ENCODE data around the gene PSAP. TPM values are rescaled to one million over a fixed set of nuclear protein-coding genes. Genes with fewer than 3 reads are reported as not detected.
"Not testable (repeated sequence)": the region's sequence is repeated elsewhere in the genome, so short reads cannot be mapped to it uniquely, and the experiment has no call there.

PSAP gene
- polyA plus RNA-seq, 1 donor from 2014 or later, result 651 TPM

DNA sequence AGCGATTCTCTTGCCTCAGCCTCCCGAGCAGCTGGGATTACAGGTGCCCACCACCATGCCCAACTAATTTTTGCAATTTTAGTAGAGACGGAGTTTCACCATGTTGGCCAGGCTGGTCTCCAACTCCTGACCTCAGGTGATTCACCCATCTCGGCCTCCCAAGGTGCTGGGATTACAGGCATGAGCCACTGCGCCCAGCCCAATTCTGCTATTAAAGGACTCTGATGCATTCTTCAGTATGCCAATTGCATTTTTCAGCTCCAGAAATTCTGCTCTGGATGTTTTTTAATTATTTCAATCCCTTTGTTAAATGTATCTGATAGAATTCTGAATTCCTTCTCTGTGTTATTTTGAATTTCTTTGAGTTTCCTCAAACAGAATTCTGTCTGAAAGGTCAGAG lies 47.3 kb upstream of the PSAP start:
- not testable (repeated sequence) for H3K9ac ChIP-seq (ENCODE audit: low read length)

DNA sequence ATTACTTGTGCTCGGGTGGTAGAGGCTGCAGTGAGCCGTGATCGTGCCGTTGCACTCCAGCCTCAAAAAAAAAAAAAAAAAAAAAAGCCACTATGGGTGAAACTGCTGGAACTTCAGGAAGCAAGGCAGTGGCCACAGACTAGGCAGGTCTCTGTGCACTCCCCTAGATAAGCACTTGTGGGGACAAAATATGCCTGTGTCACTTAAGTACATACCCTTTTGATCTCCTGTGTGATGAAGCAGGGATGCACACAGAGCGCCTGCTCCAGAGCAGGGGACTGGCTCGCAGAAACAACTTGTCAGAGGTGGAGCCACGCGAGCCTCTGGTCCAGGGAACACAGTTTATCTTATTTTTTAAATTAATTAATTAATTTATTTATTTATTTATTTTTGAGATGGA lies 42.9 kb upstream of the PSAP start:
- H3K4me3 ChIP-seq (ENCODE audit: low read length), result no peak overlapping the region
- H3K9me3 ChIP-seq (ENCODE audit: low read length), result no peaks in the 10 kb centered on the region
- no peaks in the 10 kb centered on the region for H4K20me1 ChIP-seq (ENCODE audit: insufficient read depth)
- H3K27me3 ChIP-seq (ENCODE audit: insufficient read depth, low read depth, low read length), result peaks cover 8% of the 10 kb centered on the region
- TF ChIP-seq, protein P1, sequence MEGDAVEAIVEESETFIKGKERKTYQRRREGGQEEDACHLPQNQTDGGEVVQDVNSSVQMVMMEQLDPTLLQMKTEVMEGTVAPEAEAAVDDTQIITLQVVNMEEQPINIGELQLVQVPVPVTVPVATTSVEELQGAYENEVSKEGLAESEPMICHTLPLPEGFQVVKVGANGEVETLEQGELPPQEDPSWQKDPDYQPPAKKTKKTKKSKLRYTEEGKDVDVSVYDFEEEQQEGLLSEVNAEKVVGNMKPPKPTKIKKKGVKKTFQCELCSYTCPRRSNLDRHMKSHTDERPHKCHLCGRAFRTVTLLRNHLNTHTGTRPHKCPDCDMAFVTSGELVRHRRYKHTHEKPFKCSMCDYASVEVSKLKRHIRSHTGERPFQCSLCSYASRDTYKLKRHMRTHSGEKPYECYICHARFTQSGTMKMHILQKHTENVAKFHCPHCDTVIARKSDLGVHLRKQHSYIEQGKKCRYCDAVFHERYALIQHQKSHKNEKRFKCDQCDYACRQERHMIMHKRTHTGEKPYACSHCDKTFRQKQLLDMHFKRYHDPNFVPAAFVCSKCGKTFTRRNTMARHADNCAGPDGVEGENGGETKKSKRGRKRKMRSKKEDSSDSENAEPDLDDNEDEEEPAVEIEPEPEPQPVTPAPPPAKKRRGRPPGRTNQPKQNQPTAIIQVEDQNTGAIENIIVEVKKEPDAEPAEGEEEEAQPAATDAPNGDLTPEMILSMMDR (IDR thresholded peaks at IDR 0.05; ENCODE audit: poor library complexity, severe bottlenecking), result no peak
- TF ChIP-seq RAD21 (conservative IDR thresholded peaks at IDR 0.05), result no peak
- no peak for TF ChIP-seq TAF1 (IDR thresholded peaks at IDR 0.05; ENCODE audit: low read depth)
- TF ChIP-seq EZH2 (IDR thresholded peaks at IDR 0.05; ENCODE audit: borderline replicate concordance, insufficient read depth, low read length, poor library complexity, severe bottlenecking), result no peak
- TF ChIP-seq EP300 (conservative IDR thresholded peaks at IDR 0.05; ENCODE audit: poor library complexity, severe bottlenecking), result no peak
- no peak for TF ChIP-seq REST (IDR thresholded peaks at IDR 0.05; ENCODE audit: borderline replicate concordance)
- no peak for TF ChIP-seq POLR2AphosphoS5 (IDR thresholded peaks at IDR 0.05)
- H3F3A ChIP-seq (ENCODE audit: insufficient read depth, low read length, poor library complexity, severe bottlenecking), result no peaks in the 10 kb centered on the region
- no peak overlapping the region for H3K4me2 ChIP-seq (ENCODE audit: low read length)
- no peaks in the 10 kb centered on the region for H3K9me2 ChIP-seq (ENCODE audit: insufficient read depth, low read length)
- no peak overlapping the region for H3K9ac ChIP-seq (ENCODE audit: low read length)
- no peak overlapping the region for H3K27ac ChIP-seq (ENCODE audit: low read length)
- no peaks in the 10 kb centered on the region for H3K79me2 ChIP-seq (replicated peaks; ENCODE audit: insufficient read depth, low read length)
- no peaks in the 10 kb centered on the region for H3K36me3 ChIP-seq (ENCODE audit: insufficient read depth, low read length)
- no peak overlapping the region for H2AFZ ChIP-seq (ENCODE audit: low read depth, low read length)

More for the DNA sequence above, 47.3 kb upstream of the PSAP start:
- not testable (repeated sequence) for H3F3A ChIP-seq (ENCODE audit: insufficient read depth, low read length, poor library complexity, severe bottlenecking); H3K79me2 ChIP-seq (replicated peaks; ENCODE audit: insufficient read depth, low read length); H3K4me3 ChIP-seq (ENCODE audit: low read length); H3K9me3 ChIP-seq (ENCODE audit: low read length); H4K20me1 ChIP-seq (ENCODE audit: insufficient read depth); H2AFZ ChIP-seq (ENCODE audit: low read depth, low read length); H3K4me2 ChIP-seq (ENCODE audit: low read length); H3K27ac ChIP-seq (ENCODE audit: low read length); H3K9me2 ChIP-seq (ENCODE audit: insufficient read depth, low read length); H3K36me3 ChIP-seq (ENCODE audit: insufficient read depth, low read length); H3K27me3 ChIP-seq (ENCODE audit: insufficient read depth, low read depth, low read length)

GRCh38 chr10:71893258-71893815 lies 42.3 kb upstream of the PSAP start:
- Histone ChIP-seq H3F3A (ENCODE audit: insufficient read depth, low read length, poor library complexity, severe bottlenecking) (no peaks in the 10 kb centered on the region), H3K9me2 (ENCODE audit: insufficient read depth, low read length) (no peaks in the 10 kb centered on the region), H3K9me3 (ENCODE audit: low read length) (no peaks in the 10 kb centered on the region), H3K9ac (ENCODE audit: low read length) (no peak overlapping the region), H2AFZ (ENCODE audit: low read depth, low read length) (no peak overlapping the region), H3K79me2 (replicated peaks; ENCODE audit: insufficient read depth, low read length) (no peaks in the 10 kb centered on the region), H3K4me3 (ENCODE audit: low read length) (no peak overlapping the region), H3K27ac (ENCODE audit: low read length) (no peak overlapping the region), H3K4me2 (ENCODE audit: low read length) (no peak overlapping the region), H3K36me3 (ENCODE audit: insufficient read depth, low read length) (no peaks in the 10 kb centered on the region), H3K27me3 (ENCODE audit: insufficient read depth, low read depth, low read length) (peaks cover 8% of the 10 kb centered on the region), H4K20me1 (ENCODE audit: insufficient read depth) (no peaks in the 10 kb centered on the region)
- TF ChIP-seq SMC3 (conservative IDR thresholded peaks at IDR 0.05; ENCODE audit: poor library complexity) (no peak), REST (IDR thresholded peaks at IDR 0.05; ENCODE audit: borderline replicate concordance) (no peak), RAD21 (conservative IDR thresholded peaks at IDR 0.05) (no peak), POLR2AphosphoS5 (IDR thresholded peaks at IDR 0.05) (no peak), MXI1 (conservative IDR thresholded peaks at IDR 0.05; ENCODE audit: poor library complexity, severe bottlenecking) (no peak), TAF1 (IDR thresholded peaks at IDR 0.05; ENCODE audit: low read depth) (no peak), EZH2 (IDR thresholded peaks at IDR 0.05; ENCODE audit: borderline replicate concordance, insufficient read depth, low read length, poor library complexity, severe bottlenecking) (no peak), EP300 (conservative IDR thresholded peaks at IDR 0.05; ENCODE audit: poor library complexity, severe bottlenecking) (no peak)
- TF ChIP-seq, protein P1 (IDR thresholded peaks at IDR 0.05; ENCODE audit: poor library complexity, severe bottlenecking), result no peak

All from neural cell (in vitro differentiated cells).